ENCODE results near the gene ARID1B. TPM values are rescaled to one million over a fixed set of nuclear protein-coding genes. Genes with fewer than 3 reads are reported as not detected.

Gene ARID1B
- total and polyA plus RNA-seq, 7 donors: 8.4 to 115 (median 69.6) TPM

GRCh38 chr6:156821707-156822106, 44.5 kb downstream of the ARID1B start:
- no peak for DNase-seq
- H3K9me3 ChIP-seq: no peaks in the 10 kb centered on the region
- intact Hi-C loops (cut with DNase I): no loop called here
- 85 to 93% methylated on average over 2 of the region's 2 CpGs for WGBS, 2 donors
- no peak overlapping the region for H3K4me3 ChIP-seq
- no peak overlapping the region for H3K27ac ChIP-seq
- TF ChIP-seq POLR2A (IDR thresholded peaks at IDR 0.05): no peak
- TF ChIP-seq CTCF (IDR thresholded peaks at IDR 0.05): no peak
- TF ChIP-seq POLR2AphosphoS5 (IDR thresholded peaks at IDR 0.05): no peak
- no peak for TF ChIP-seq EP300 (IDR thresholded peaks at IDR 0.05)
- no peaks in the 10 kb centered on the region for H3K27me3 ChIP-seq
- no peaks in the 10 kb centered on the region for H3K36me3 ChIP-seq
- H3K4me1 ChIP-seq: peaks cover 0 to 82% (median 61%) of the 10 kb centered on the region in 4 donors

- Histone ChIP-seq H3K4me3 (no peak overlapping the region), H3K27me3 (no peaks in the 10 kb centered on the region), H3K4me1 (peaks cover 0 to 82% (median 61%) of the 10 kb centered on the region in 4 donors), H3K9me3 (no peaks in the 10 kb centered on the region), H3K36me3 (no peaks in the 10 kb centered on the region), H3K27ac (peak overlapping the region in 1 of 4 donors; percentile 20)
- DNase-seq: no peak
- no peak for TF ChIP-seq CTCF (IDR thresholded peaks at IDR 0.05)
- no peak for TF ChIP-seq POLR2A (IDR thresholded peaks at IDR 0.05)
- TF ChIP-seq EP300 (IDR thresholded peaks at IDR 0.05): no peak
- no peak for TF ChIP-seq POLR2AphosphoS5 (IDR thresholded peaks at IDR 0.05)
- intact Hi-C loops (cut with DNase I): no loop called here
- 67 to 77% methylated on average over 14 of the region's 14 CpGs for WGBS, 2 donors
Measured at GRCh38 chr6:156822747-156823206, 45.6 kb downstream of the ARID1B start.

GRCh38 chr6:156824142-156824541, 47.0 kb downstream of the ARID1B start:
- no peak for DNase-seq
- intact Hi-C loops (cut with DNase I): no loop called here
- Histone ChIP-seq H3K36me3 (peaks cover 0 to under 1% (median 0%) of the 10 kb centered on the region in 4 donors), H3K4me1 (peaks cover 0 to 87% (median 69%) of the 10 kb centered on the region in 4 donors), H3K4me3 (no peak overlapping the region), H3K27ac (no peak overlapping the region), H3K9me3 (no peaks in the 10 kb centered on the region), H3K27me3 (no peaks in the 10 kb centered on the region)
- no peak for TF ChIP-seq POLR2A (IDR thresholded peaks at IDR 0.05)
- no peak for TF ChIP-seq POLR2AphosphoS5 (IDR thresholded peaks at IDR 0.05)
- no peak for TF ChIP-seq CTCF (IDR thresholded peaks at IDR 0.05)
- TF ChIP-seq EP300 (IDR thresholded peaks at IDR 0.05): no peak
- 83 to 90% methylated on average over 8 of the region's 8 CpGs for WGBS, 2 donors

GRCh38 chr6:156825475-156825874, 48.3 kb downstream of the ARID1B start:
- no peak for DNase-seq
- H3K9me3 ChIP-seq: no peaks in the 10 kb centered on the region
- intact Hi-C loops (cut with DNase I): loop anchor here (5.0 kb wide), 1 partner anchor 43 kb away; no protein-coding TSS in a partner anchor
- TF ChIP-seq EP300 (IDR thresholded peaks at IDR 0.05) (no peak), POLR2AphosphoS5 (IDR thresholded peaks at IDR 0.05) (no peak), POLR2A (IDR thresholded peaks at IDR 0.05) (no peak), CTCF (IDR thresholded peaks at IDR 0.05) (no peak)
- peaks cover 0 to 76% (median 58%) of the 10 kb centered on the region in 4 donors for H3K4me1 ChIP-seq
- no peaks in the 10 kb centered on the region for H3K27me3 ChIP-seq
- WGBS, 2 donors: 38 to 75% methylated on average over 3 of the region's 3 CpGs
- H3K27ac ChIP-seq: no peak overlapping the region
- peaks cover 0 to 5% (median 0%) of the 10 kb centered on the region in 4 donors for H3K36me3 ChIP-seq
- H3K4me3 ChIP-seq: no peak overlapping the region
